ENCODE results near the gene BGLAP.

DNA sequence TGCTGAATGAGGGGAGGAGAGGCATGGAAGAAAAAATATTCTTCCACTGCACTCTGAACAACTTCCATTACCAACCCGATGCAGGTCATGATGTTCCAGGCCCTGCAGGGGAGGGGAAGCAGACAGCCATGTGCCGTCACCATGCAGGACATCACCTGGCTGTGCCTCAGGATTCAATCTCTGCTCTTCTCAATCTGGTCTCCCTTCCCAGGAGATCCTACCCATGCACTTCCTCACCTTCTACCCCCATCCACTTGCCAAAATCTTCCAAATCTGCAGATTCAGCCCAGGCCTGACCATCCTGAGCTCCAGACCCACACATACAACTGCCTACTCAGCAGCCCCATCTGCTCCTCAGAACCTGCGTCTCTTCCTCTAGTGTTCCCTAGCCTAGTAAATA lies 11.7 kb downstream of the BGLAP start:
- no peak for TF ChIP-seq POLR2A (IDR thresholded peaks at IDR 0.05)
- TF ChIP-seq, protein P1, sequence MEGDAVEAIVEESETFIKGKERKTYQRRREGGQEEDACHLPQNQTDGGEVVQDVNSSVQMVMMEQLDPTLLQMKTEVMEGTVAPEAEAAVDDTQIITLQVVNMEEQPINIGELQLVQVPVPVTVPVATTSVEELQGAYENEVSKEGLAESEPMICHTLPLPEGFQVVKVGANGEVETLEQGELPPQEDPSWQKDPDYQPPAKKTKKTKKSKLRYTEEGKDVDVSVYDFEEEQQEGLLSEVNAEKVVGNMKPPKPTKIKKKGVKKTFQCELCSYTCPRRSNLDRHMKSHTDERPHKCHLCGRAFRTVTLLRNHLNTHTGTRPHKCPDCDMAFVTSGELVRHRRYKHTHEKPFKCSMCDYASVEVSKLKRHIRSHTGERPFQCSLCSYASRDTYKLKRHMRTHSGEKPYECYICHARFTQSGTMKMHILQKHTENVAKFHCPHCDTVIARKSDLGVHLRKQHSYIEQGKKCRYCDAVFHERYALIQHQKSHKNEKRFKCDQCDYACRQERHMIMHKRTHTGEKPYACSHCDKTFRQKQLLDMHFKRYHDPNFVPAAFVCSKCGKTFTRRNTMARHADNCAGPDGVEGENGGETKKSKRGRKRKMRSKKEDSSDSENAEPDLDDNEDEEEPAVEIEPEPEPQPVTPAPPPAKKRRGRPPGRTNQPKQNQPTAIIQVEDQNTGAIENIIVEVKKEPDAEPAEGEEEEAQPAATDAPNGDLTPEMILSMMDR (IDR thresholded peaks at IDR 0.05): no peak

All from body of pancreas (tissue), 4 donors.